ENCODE results near the gene RAB37.

The RAB37 gene

GRCh38 chr17:74761419-74761818 lies 24.4 kb downstream of the RAB37 start:
- no peak for DNase-seq (ENCODE audit: low read depth in 2 of 2)

- DNase-seq (ENCODE audit: low read depth in 2 of 2) = no peak
Observed at GRCh38 chr17:74761931-74762330, 24.9 kb downstream of the RAB37 start.

- DNase-seq (ENCODE audit: low read depth in 2 of 2) = no peak
Observed at GRCh38 chr17:74763565-74764387, 26.7 kb downstream of the RAB37 start.

- no peak for DNase-seq (ENCODE audit: low read depth in 2 of 2)
Observed at GRCh38 chr17:74764751-74765286, 27.8 kb downstream of the RAB37 start.

- DNase-seq (ENCODE audit: low read depth in 2 of 2) = no peak
Observed at GRCh38 chr17:74766413-74766812, 29.4 kb downstream of the RAB37 start.

GRCh38 chr17:74767111-74767516 lies 30.1 kb downstream of the RAB37 start:
- no peak for DNase-seq (ENCODE audit: low read depth in 2 of 2)

- DNase-seq (ENCODE audit: low read depth in 2 of 2) = no peak
Observed at GRCh38 chr17:74768069-74768762, 31.2 kb downstream of the RAB37 start.

- DNase-seq (ENCODE audit: low read depth in 2 of 2) = no peak
Observed at GRCh38 chr17:74768763-74769114, 31.7 kb downstream of the RAB37 start.

- no peak for DNase-seq (ENCODE audit: low read depth in 2 of 2)
Observed at GRCh38 chr17:74769266-74769855, 32.3 kb downstream of the RAB37 start.

- no peak for DNase-seq (ENCODE audit: low read depth in 2 of 2)
Observed at GRCh38 chr17:74769856-74770497, 32.9 kb downstream of the RAB37 start.

GRCh38 chr17:74770498-74771318 lies 33.7 kb downstream of the RAB37 start:
- peak; percentile 52 to 64 for DNase-seq (ENCODE audit: low read depth in 2 of 2)

- DNase-seq (ENCODE audit: low read depth in 2 of 2) = no peak
Observed at GRCh38 chr17:74771319-74771914, 34.4 kb downstream of the RAB37 start.

GRCh38 chr17:74772053-74772452 lies 35.0 kb downstream of the RAB37 start:
- no peak for DNase-seq (ENCODE audit: low read depth in 2 of 2)

GRCh38 chr17:74773414-74773813 lies 36.4 kb downstream of the RAB37 start:
- no peak for DNase-seq (ENCODE audit: low read depth in 2 of 2)

- no peak for DNase-seq (ENCODE audit: low read depth in 2 of 2)
Observed at GRCh38 chr17:74773871-74774286, 36.8 kb downstream of the RAB37 start.

GRCh38 chr17:74775409-74776043 lies 38.5 kb downstream of the RAB37 start:
- DNase-seq (ENCODE audit: low read depth in 2 of 2) = no peak

GRCh38 chr17:74776044-74776962 lies 39.2 kb downstream of the RAB37 start, which contains the start of gene NAT9:
TSS of gene NAT9 (minus strand) at chr17:74776345. CDS start at chr17:74775698, 647 bp downstream.
- peak; percentile 99 to 100 for DNase-seq (ENCODE audit: low read depth in 2 of 2)

- DNase-seq (ENCODE audit: low read depth in 2 of 2) = no peak
Observed at GRCh38 chr17:74776990-74777389, 39.9 kb downstream of the RAB37 start.

GRCh38 chr17:74777901-74778515 lies 41.0 kb downstream of the RAB37 start:
- DNase-seq (ENCODE audit: low read depth in 2 of 2) = no peak
